Heart left ventricle (tissue), 16 donors: ENCODE data around the gene ZMIZ2. TPM values are rescaled to one million over a fixed set of nuclear protein-coding genes. Genes with fewer than 3 reads are reported as not detected.

ENCODE experiments used
- ATAC-seq, 4 donors: fragments of 200-7000 bp; cut with Tn5 transposase; one replicate each; pipeline ENCODE4 v1.9.1; 2020 to 2022; ENCODE audit warnings: moderate library complexity in 4 of 4, mild to moderate bottlenecking in 3 of 4, moderate number of reproducible peaks in 1 of 4
- DNase-seq, 5 donors: peaks; one replicate each; pipeline ENCODE4 v3.0.0-alpha.2; 2020
- H3K27ac ChIP-seq, 12 donors: fragments of 200-600 bp; sonication (generic) in 4 of 12; one replicate each; pipeline versions ENCODE4 v1.5.0 to v1.8.0; 2016 to 2022; ENCODE audit warnings: mild to moderate bottlenecking in 2 of 12
- H3K27me3 ChIP-seq, 9 donors: fragments of 200-600 bp; sonication (generic) in 2 of 9; one replicate each; pipeline versions ENCODE4 v1.5.1 to v1.8.0; 2016 to 2022; ENCODE audit warnings: mild to moderate bottlenecking in 3 of 9
- H3K36me3 ChIP-seq, 9 donors: fragments of 200-600 bp; sonication (generic) in 2 of 9; one replicate each; pipeline versions ENCODE4 v1.5.0 to v1.8.0; 2018 to 2022; ENCODE audit warnings: mild to moderate bottlenecking in 2 of 9
- H3K4me1 ChIP-seq, 12 donors: fragments of 200-600 bp; sonication (generic) in 4 of 12; one replicate each; pipeline versions ENCODE4 v1.5.0 to v1.8.0; 2016 to 2022; ENCODE audit warnings: mild to moderate bottlenecking in 3 of 12
- H3K4me3 ChIP-seq, 12 donors: fragments of 200-600 bp; sonication (generic) in 4 of 12; one replicate each; pipeline versions ENCODE4 v1.5.0 to v1.8.0; 2017 to 2022; ENCODE audit warnings: mild to moderate bottlenecking in 9 of 12, moderate library complexity in 4 of 12
- H3K9me3 ChIP-seq, 12 donors: fragments of 200-600 bp; sonication (generic) in 4 of 12; one replicate each; pipeline versions ENCODE4 v1.5.0 to v1.8.0; 2016 to 2022; ENCODE audit warnings: mild to moderate bottlenecking in 1 of 12
- CTCF ChIP-seq, 12 donors: fragments of 200-600 bp; sonication (generic) in 4 of 12; IDR thresholded peaks; one replicate each; pipeline versions ENCODE4 v1.5.0 to v1.8.0; 2018 to 2022; ENCODE audit warnings: antibody characterized with exemption in 12 of 12, mild to moderate bottlenecking in 5 of 12
- POLR2A ChIP-seq, 2 donors: fragments of 450-650 bp; IDR thresholded peaks; one replicate each; pipeline ENCODE4 v1.6.1; 2017; ENCODE audit warnings: antibody characterized with exemption in 2 of 2, mild to moderate bottlenecking in 2 of 2, moderate library complexity in 2 of 2
- WGBS, 4 donors: extraction: QIAGEN DNeasy Blood & Tissue Kit in 2 of 4; methylation state at CpG; one replicate each; pipeline versions ENCODE4 v1.1.5 to v1.1.7; 2013 to 2018; 5-methylcytosine and 5-hydroxymethylcytosine counted together
- intact Hi-C, 10 donors: fragments of 100-400 bp; cut with DNase I; formaldehyde crosslinking; loops; one replicate each; pipeline versions ENCODE4 v1.11.1 to v1.14.2; 2022
- polyA plus RNA-seq, 2 donors: library from polyadenylated mRNA; stranded (reverse); fragments of 200-250 nt; gene quantifications; one replicate each; pipeline ENCODE4 v1.2.3, GENCODE V29; 2013
- total RNA-seq, 9 donors: library from RNA; depleted of rRNA in 2 of 9; stranded (reverse); fragments of >200 nt in 2 of 9; fragmentation: NEBNext Ultra II Directional in 3 of 9; extraction: Animal tissue kit (Norgen Biotek cat#: 25700) in 3 of 9; gene quantifications; one replicate each; pipeline versions ENCODE4 v1.1.0 to v1.2.4, GENCODE V29; 2016 to 2023
- donor health status: ischemic (EF 13 %, LVEDD 7.1; RV severe dilation, severe dysfunction).
- donor health status: healthy with polysubstance abuse.
- donor health status: DM: no; HTN: yes; CAD: no.
- donor health status: DM: no; HTN: no; CAD: no.
- donor health status: ischemic (EF 25% LVEDD 6.9; RV normal size, moderate dysfunction).
- donor health status: ischemic (EF 25% LVEDD 5.7; RV mildly dilated, moderate dysfunction).
- donor health status: healthy.
- donor health status: DM: yes; HTN: yes; CAD: no.
- donor health status: ischemic (EF 35%, LVEDD 5.7; RV mildly dilated, moderate dysfunction).
- donor health status: nonischemic (EF 11% LVEDD 7.7; RV severe dilation, severe dysfunction).
- donor health status: DM: yes; HTN: yes; CAD: no.
- donor health status: PGD.
- donor health status: ischemic (EF 29% LVEDD 5.4; RV normal size, mild dysfunction).
- donor health status: nonischemic (EF 23%, LVEDD 6.1; RV moderate dilation, normal function).

Gene ZMIZ2
- total and polyA plus RNA-seq, 11 donors = 18.5 to 71.5 (median 45.7) TPM

- no peaks in the 10 kb centered on the region for H3K9me3 ChIP-seq
- intact Hi-C loops = no loop called here
- no peak for ATAC-seq
- no peak overlapping the region for H3K27ac ChIP-seq
- whole genome bisulfite sequencing, 4 donors = 91 to 95% (median 92%) methylated on average over 15 to 17 of the region's 17 CpGs
- TF ChIP-seq CTCF (IDR thresholded peaks at IDR 0.05) (no peak), POLR2A (IDR thresholded peaks at IDR 0.05) (no peak)
- H3K4me3 ChIP-seq = no peak overlapping the region
- no peaks in the 10 kb centered on the region for H3K27me3 ChIP-seq
- H3K36me3 ChIP-seq = peaks cover 3 to 73% (median 69%) of the 10 kb centered on the region in 9 donors
- peaks cover 14 to 45% (median 38%) of the 10 kb centered on the region in 12 donors for H3K4me1 ChIP-seq
- DNase-seq = no peak
Measured at GRCh38 chr7:44765579-44766415, 17.1 kb downstream of the ZMIZ2 start.

- no peak overlapping the region for H3K4me3 ChIP-seq
- DNase-seq (no peak), ATAC-seq (no peak)
- TF ChIP-seq POLR2A (IDR thresholded peaks at IDR 0.05) = no peak
- TF ChIP-seq CTCF (IDR thresholded peaks at IDR 0.05) = no peak
- H3K9me3 ChIP-seq = no peaks in the 10 kb centered on the region
- no peaks in the 10 kb centered on the region for H3K27me3 ChIP-seq
- intact Hi-C loops = no loop called here
- peaks cover 14 to 46% (median 38%) of the 10 kb centered on the region in 12 donors for H3K4me1 ChIP-seq
- 92 to 94% (median 93%) methylated on average over 11 of the region's 11 CpGs for WGBS, 4 donors
- H3K27ac ChIP-seq = no peak overlapping the region
- H3K36me3 ChIP-seq = peaks cover 3 to 66% (median 65%) of the 10 kb centered on the region in 9 donors
Measured at GRCh38 chr7:44766416-44766801, 17.8 kb downstream of the ZMIZ2 start.

GRCh38 chr7:44767134-44767911, 18.7 kb downstream of the ZMIZ2 start:
- no peak for TF ChIP-seq CTCF (IDR thresholded peaks at IDR 0.05)
- TF ChIP-seq POLR2A (IDR thresholded peaks at IDR 0.05) = no peak
- Histone ChIP-seq H3K9me3 (no peaks in the 10 kb centered on the region), H3K4me1 (peaks cover 14 to 41% (median 34%) of the 10 kb centered on the region in 12 donors), H3K36me3 (peaks cover 3 to 57% (median 55%) of the 10 kb centered on the region in 9 donors), H3K4me3 (no peak overlapping the region), H3K27me3 (no peaks in the 10 kb centered on the region), H3K27ac (peak overlapping the region; percentile 61 to 87 (median 71))
- ATAC-seq (no peak), DNase-seq (no peak)
- intact Hi-C loops = no loop called here
- WGBS, 4 donors = 68 to 78% (median 70%) methylated on average over 14 to 19 of the region's 19 CpGs
